Smooth muscle cell (in vitro differentiated cells): ENCODE data around the gene HSPA4. TPM values are rescaled to one million over a fixed set of nuclear protein-coding genes. Genes with fewer than 3 reads are reported as not detected.

ENCODE experiments used
- DNase-seq: peaks from one replicate; lab custom pipeline; 2025; ENCODE audit not compliant: unreplicated experiment; lab: John Stamatoyannopoulos, UW
- H2AFZ ChIP-seq: fragments of 200-600 bp; sonication (generic); 2 replicates; pipeline ENCODE4 v1.6.0; 2016; ENCODE audit warnings: antibody characterized with exemption, low read depth, mild to moderate bottlenecking
- H3F3A ChIP-seq: fragments of 200-600 bp; sonication (generic); 2 replicates; pipeline ENCODE4 v1.6.0; 2017; ENCODE audit warnings: antibody characterized with exemption, low read depth
- H3K27ac ChIP-seq: fragments of 200-600 bp; sonication (generic); 2 replicates; pipeline ENCODE4 v1.5.1; 2016; ENCODE audit warnings: low read depth, mild to moderate bottlenecking
- H3K27me3 ChIP-seq: fragments of 200-600 bp; sonication (generic); 2 replicates; pipeline ENCODE4 v1.6.1; 2016; ENCODE audit warnings: low read depth, mild to moderate bottlenecking
- H3K36me3 ChIP-seq: fragments of 200-600 bp; sonication (generic); 2 replicates; pipeline ENCODE4 v1.5.1; 2016; ENCODE audit warnings: low read depth
- H3K4me1 ChIP-seq: fragments of 200-600 bp; sonication (generic); 2 replicates; pipeline ENCODE4 v1.5.1; 2016; ENCODE audit warnings: low read depth
- H3K4me2 ChIP-seq: fragments of 200-600 bp; sonication (generic); 2 replicates; pipeline ENCODE4 v1.6.0; 2016; ENCODE audit warnings: mild to moderate bottlenecking
- H3K4me3 ChIP-seq: fragments of 200-600 bp; sonication (generic); 2 replicates; pipeline ENCODE4 v1.5.1; 2016; ENCODE audit warnings: mild to moderate bottlenecking
- H3K79me2 ChIP-seq: fragments of 200-600 bp; sonication (generic); 2 replicates; pipeline ENCODE4 v1.6.0; 2016; ENCODE audit warnings: low read depth, mild to moderate bottlenecking
- H3K9ac ChIP-seq: fragments of 200-600 bp; sonication (generic); 2 replicates; pipeline ENCODE4 v1.6.0; 2016; ENCODE audit warnings: low read depth
- H3K9me3 ChIP-seq: fragments of 200-600 bp; sonication (generic); replicated peaks from 2 replicates; pipeline ENCODE4 v1.5.1; 2016; ENCODE audit warnings: low read depth
- H4K20me1 ChIP-seq: fragments of 200-600 bp; sonication (generic); 2 replicates; pipeline ENCODE4 v1.6.0; 2016; ENCODE audit warnings: low read depth
- CTCF ChIP-seq: fragments of 200-600 bp; sonication (generic); IDR thresholded peaks from 2 replicates; pipeline ENCODE4 v1.5.1; 2017; ENCODE audit warnings: borderline replicate concordance, mild to moderate bottlenecking, antibody characterized with exemption; ENCODE audit not compliant: insufficient read depth, poor library complexity, severe bottlenecking
- WGBS: methylation state at CpG from one replicate; pipeline ENCODE4 v1.1.7; 2016; ENCODE audit warnings: low lambda C conversion rate; 5-methylcytosine and 5-hydroxymethylcytosine counted together
- polyA plus RNA-seq: library from polyadenylated mRNA; unstranded; fragments of >200 nt; fragmentation: Nextera tagmentation; extraction: Ambion mirVana; gene quantifications from 2 replicates; pipeline ENCODE4 v1.2.1, GENCODE V29; 2016
- total RNA-seq: library from RNA; depleted of rRNA; stranded (reverse); fragments of >200 nt; gene quantifications from 2 replicates; pipeline ENCODE4 v1.2.3, GENCODE V29; 2014

Gene HSPA4
- total and polyA plus RNA-seq, 2 experiments from 2014 or later: 73.2 to 90.3 TPM

- H3K4me1 ChIP-seq: peaks cover 5% of the 10 kb centered on the region
- H2AFZ ChIP-seq: no peak overlapping the region
- WGBS: 100% methylated on average over 1 of the region's 1 CpG
- no peak for TF ChIP-seq CTCF
- H3K27me3 ChIP-seq: no peaks in the 10 kb centered on the region
- H3K27ac ChIP-seq: no peak overlapping the region
- no peak overlapping the region for H3K4me3 ChIP-seq
- no peak for DNase-seq
- no peaks in the 10 kb centered on the region for H3K36me3 ChIP-seq
- H3K4me2 ChIP-seq: no peak overlapping the region
- H4K20me1 ChIP-seq: peaks cover 95% of the 10 kb centered on the region
- no peaks in the 10 kb centered on the region for H3F3A ChIP-seq
- H3K79me2 ChIP-seq: peaks cover 99% of the 10 kb centered on the region
- H3K9me3 ChIP-seq: no peaks in the 10 kb centered on the region
- H3K9ac ChIP-seq: no peak overlapping the region
Measured at GRCh38 chr5:133056891-133057290, 5.1 kb downstream of the HSPA4 start.

- Histone ChIP-seq H4K20me1 (peaks cover 100% of the 10 kb centered on the region), H3F3A (no peaks in the 10 kb centered on the region), H3K27ac (no peak overlapping the region), H2AFZ (no peak overlapping the region), H3K79me2 (peaks cover 100% of the 10 kb centered on the region), H3K9ac (no peak overlapping the region), H3K4me2 (no peak overlapping the region), H3K9me3 (no peaks in the 10 kb centered on the region), H3K36me3 (no peaks in the 10 kb centered on the region), H3K4me3 (no peak overlapping the region), H3K27me3 (no peaks in the 10 kb centered on the region), H3K4me1 (no peaks in the 10 kb centered on the region)
- no peak for DNase-seq
- TF ChIP-seq CTCF: no peak
- 86% methylated on average over 3 of the region's 3 CpGs for WGBS
Measured at GRCh38 chr5:133059621-133060020, 7.8 kb downstream of the HSPA4 start.

- TF ChIP-seq CTCF: no peak
Measured at GRCh38 chr5:133062276-133062675, 10.5 kb downstream of the HSPA4 start.

GRCh38 chr5:133063965-133064364 is 12.2 kb downstream of the HSPA4 start:
- Histone ChIP-seq H4K20me1 (peaks cover 98% of the 10 kb centered on the region), H3K27ac (peak overlapping the region; percentile 38), H3K4me1 (no peaks in the 10 kb centered on the region), H3K4me2 (no peak overlapping the region), H3K4me3 (no peak overlapping the region), H3K36me3 (no peaks in the 10 kb centered on the region), H3K79me2 (peaks cover 88% of the 10 kb centered on the region), H3K27me3 (no peaks in the 10 kb centered on the region), H2AFZ (no peak overlapping the region), H3K9me3 (no peaks in the 10 kb centered on the region), H3F3A (no peaks in the 10 kb centered on the region), H3K9ac (no peak overlapping the region)
- no peak for DNase-seq
- TF ChIP-seq CTCF: no peak
- 82% methylated on average over 10 of the region's 10 CpGs for WGBS

More at GRCh38 chr5:133062276-133062675, 10.5 kb downstream of the HSPA4 start:
- 91% methylated on average over 1 of the region's 1 CpG for WGBS
- Histone ChIP-seq H3K4me2 (no peak overlapping the region), H3F3A (no peaks in the 10 kb centered on the region), H3K9me3 (no peaks in the 10 kb centered on the region), H4K20me1 (peaks cover 100% of the 10 kb centered on the region), H3K36me3 (no peaks in the 10 kb centered on the region), H3K9ac (no peak overlapping the region), H3K4me1 (no peaks in the 10 kb centered on the region), H2AFZ (no peak overlapping the region), H3K4me3 (no peak overlapping the region), H3K27me3 (no peaks in the 10 kb centered on the region), H3K27ac (no peak overlapping the region), H3K79me2 (peaks cover 88% of the 10 kb centered on the region)
- no peak for DNase-seq
